B cell (primary cell): ENCODE measurements around the gene OR6B2. TPM values are rescaled to one million over a fixed set of nuclear protein-coding genes. Genes with fewer than 3 reads are reported as not detected.

ENCODE experiments used
- ATAC-seq: fragments of 200-7000 bp; cut with Tn5 transposase; one replicate; pipeline ENCODE4 v1.10.0; 2021; ENCODE audit warnings: low read depth, mild to moderate bottlenecking, moderate number of reproducible peaks, moderate library complexity
- CTCF ChIA-PET: fragments of 350-600 bp; sonication (Branson Sonifier 250); formaldehyde crosslinking; loops from one replicate; lab custom pipeline; 2021; ENCODE audit warnings: antibody characterized with exemption, inconsistent platforms; lab: Charles Lee
- POLR2A ChIA-PET: fragments of 350-600 bp; sonication (Branson Sonifier 250); formaldehyde crosslinking; loops from one replicate; lab custom pipeline; 2021; ENCODE audit warnings: antibody characterized with exemption; lab: Charles Lee
- DNase-seq: peaks from one replicate; pipeline ENCODE4 v3.0.0; 2013
- H2AFZ ChIP-seq: 2 replicates; pipeline ENCODE4 v1.6.1; 2012; ENCODE audit warnings: mild to moderate bottlenecking, low read depth, low read length; ENCODE audit not compliant: insufficient read depth, poor library complexity, severe bottlenecking
- H3K27ac ChIP-seq, 2 donors: 1 replicate in 1 of 2; 2 replicates in 1 of 2; pipeline ENCODE4 v1.5.1; 2012 to 2013; ENCODE audit warnings: low read length in 2 of 2, mild to moderate bottlenecking in 2 of 2, moderate library complexity in 1 of 2
- H3K27me3 ChIP-seq, 4 experiments: fragments of 200-600 bp in 1 of 4; sonication (generic) in 1 of 4; replicated peaks in 1 of 4; 1 replicate in 2 of 4; 2 replicates in 2 of 4; pipeline versions ENCODE4 v1.6.1 to v1.7.0; 2013 to 2016; ENCODE audit warnings: low read length in 3 of 4, mild to moderate bottlenecking in 2 of 4, mixed read lengths in 1 of 4, moderate library complexity in 1 of 4; ENCODE audit not compliant: insufficient read depth in 4 of 4, control insufficient read depth in 3 of 4; ENCODE audit errors: control extremely low read depth in 1 of 4
- H3K36me3 ChIP-seq, 2 experiments: replicated peaks in 1 of 2; 1 replicate in 1 of 2; 2 replicates in 1 of 2; pipeline versions ENCODE4 v1.6.1 to v1.7.1; 2013; ENCODE audit warnings: low read length in 1 of 2; ENCODE audit not compliant: insufficient read depth in 2 of 2, control insufficient read depth in 1 of 2; ENCODE audit errors: control extremely low read depth in 1 of 2, extremely low read depth in 1 of 2
- H3K4me1 ChIP-seq, 2 donors: fragments of 200-600 bp in 1 of 2; sonication (generic) in 1 of 2; 1 replicate in 1 of 2; 2 replicates in 1 of 2; pipeline versions ENCODE4 v1.5.1 to v1.6.1; 2013 to 2017; ENCODE audit warnings: low read length in 2 of 2; ENCODE audit not compliant: control insufficient read depth in 2 of 2, insufficient read depth in 2 of 2
- H3K4me2 ChIP-seq: replicated peaks from 2 replicates; pipeline ENCODE3; 2012; ENCODE audit warnings: mild to moderate bottlenecking, low read depth, low read length; ENCODE audit not compliant: poor library complexity, severe bottlenecking
- H3K4me3 ChIP-seq, 5 experiments: fragments of 200-600 bp in 1 of 5; sonication (generic) in 1 of 5; 1 replicate in 3 of 5; 2 replicates in 2 of 5; pipeline versions ENCODE4 v1.5.1 to v1.7.0; 2011 to 2016; ENCODE audit warnings: low read length in 4 of 5, mild to moderate bottlenecking in 4 of 5, low read depth in 2 of 5, control low read depth in 1 of 5, moderate library complexity in 1 of 5; ENCODE audit not compliant: insufficient read depth in 1 of 5; ENCODE audit errors: control extremely low read depth in 1 of 5, extremely low read depth in 1 of 5
- H3K79me2 ChIP-seq: fragments of 200-600 bp; sonication (generic); one replicate; pipeline ENCODE4 v1.6.0; 2016; ENCODE audit warnings: low read length; ENCODE audit not compliant: control insufficient read depth, insufficient read depth
- H3K9ac ChIP-seq: fragments of 200-600 bp; sonication (generic); 2 replicates; pipeline ENCODE4 v1.6.1; 2017; ENCODE audit warnings: mild to moderate bottlenecking, low read length, moderate library complexity
- H3K9me3 ChIP-seq, 3 donors: one replicate each; pipeline versions ENCODE4 v1.6.1 to v1.7.1; 2013; ENCODE audit warnings: low read length in 2 of 3; ENCODE audit not compliant: control insufficient read depth in 2 of 3, insufficient read depth in 1 of 3; ENCODE audit errors: control extremely low read depth in 1 of 3
- H4K20me1 ChIP-seq: 2 replicates; pipeline ENCODE4 v1.6.0; 2012; ENCODE audit warnings: mild to moderate bottlenecking, low read length; ENCODE audit not compliant: insufficient read depth, control insufficient read depth, poor library complexity, severe bottlenecking
- H3K27ac Mint-ChIP-seq: one replicate; pipeline ENCODE4 v1.8.0; 2021; ENCODE audit warnings: mixed read lengths
- H3K27me3 Mint-ChIP-seq: one replicate; pipeline ENCODE4 v1.8.0; 2021; ENCODE audit warnings: mixed read lengths
- H3K4me1 Mint-ChIP-seq: one replicate; pipeline ENCODE4 v1.8.0; 2021; ENCODE audit warnings: mixed read lengths
- H3K4me3 Mint-ChIP-seq: one replicate; pipeline ENCODE4 v1.8.0; 2021; ENCODE audit warnings: mixed read lengths
- H3K9me3 Mint-ChIP-seq: one replicate; pipeline ENCODE4 v1.8.0; 2022; ENCODE audit warnings: mixed read lengths; ENCODE audit not compliant: insufficient read depth
- EZH2 ChIP-seq: IDR thresholded peaks from 2 replicates; pipeline ENCODE4 v1.6.1; 2012; ENCODE audit warnings: borderline replicate concordance, low read depth, mild to moderate bottlenecking, moderate library complexity, low read length; ENCODE audit not compliant: insufficient read depth, poor library complexity, severe bottlenecking
- WGBS: methylation state at CpG from one replicate; pipeline ENCODE4 v1.1.5; 2013; ENCODE audit warnings: missing lambda C conversion rate; ENCODE audit not compliant: insufficient coverage; 5-methylcytosine and 5-hydroxymethylcytosine counted together
- intact Hi-C: fragments of 100-400 bp; cut with micrococcal nuclease; formaldehyde crosslinking; loops from one replicate; pipeline ENCODE4 v1.10.0; 2022
- polyA plus RNA-seq: library from polyadenylated mRNA; depleted of rRNA; stranded (reverse); fragments of >200 nt; gene quantifications from 2 replicates; pipeline ENCODE4 v1.2.3, GENCODE V29; 2012
- total RNA-seq, 2 donors: library from RNA; stranded (reverse); fragments of 120-200 nt in 1 of 2; gene quantifications; 1 replicate in 1 of 2; 2 replicates in 1 of 2; pipeline versions ENCODE4 v1.2.3 to v1.2.4, GENCODE V29; 2013 to 2022
- TF ChIP-seq, protein P1 (sequence below): fragments of 200-600 bp; IDR thresholded peaks from one replicate; pipeline ENCODE4 v1.8.0; 2022; ENCODE audit warnings: antibody characterized with exemption, mild to moderate bottlenecking

OR6B2 gene
- total and polyA plus RNA-seq, 2 donors (not counting 1 experiment from before 2014, with no cell fraction given), result not detected

DNA sequence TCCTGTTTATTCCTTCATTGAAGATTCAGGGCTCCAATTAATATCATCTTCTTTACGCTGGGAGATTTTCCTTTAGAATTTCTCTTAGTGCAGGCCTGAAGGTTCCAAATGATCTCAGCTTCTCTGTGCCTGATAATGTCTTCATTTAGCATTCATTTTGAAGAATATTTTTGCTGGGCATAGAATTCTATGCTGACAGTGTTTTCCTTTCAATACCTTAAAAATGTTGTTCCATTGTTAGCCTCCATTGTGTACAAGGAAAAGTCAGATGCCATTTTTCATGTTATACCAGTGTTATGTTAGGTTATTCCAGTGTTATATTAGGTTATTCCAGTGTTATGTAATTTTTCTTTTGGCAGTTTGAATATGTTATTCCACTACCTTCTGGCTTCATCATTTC, 38.0 kb upstream of the OR6B2 start:
- DNase-seq, result no peak
- CTCF ChIA-PET, result no interaction called here

GRCh38 chr2:240066489-240066888, 36.3 kb upstream of the OR6B2 start:
- TF ChIP-seq, protein P1, sequence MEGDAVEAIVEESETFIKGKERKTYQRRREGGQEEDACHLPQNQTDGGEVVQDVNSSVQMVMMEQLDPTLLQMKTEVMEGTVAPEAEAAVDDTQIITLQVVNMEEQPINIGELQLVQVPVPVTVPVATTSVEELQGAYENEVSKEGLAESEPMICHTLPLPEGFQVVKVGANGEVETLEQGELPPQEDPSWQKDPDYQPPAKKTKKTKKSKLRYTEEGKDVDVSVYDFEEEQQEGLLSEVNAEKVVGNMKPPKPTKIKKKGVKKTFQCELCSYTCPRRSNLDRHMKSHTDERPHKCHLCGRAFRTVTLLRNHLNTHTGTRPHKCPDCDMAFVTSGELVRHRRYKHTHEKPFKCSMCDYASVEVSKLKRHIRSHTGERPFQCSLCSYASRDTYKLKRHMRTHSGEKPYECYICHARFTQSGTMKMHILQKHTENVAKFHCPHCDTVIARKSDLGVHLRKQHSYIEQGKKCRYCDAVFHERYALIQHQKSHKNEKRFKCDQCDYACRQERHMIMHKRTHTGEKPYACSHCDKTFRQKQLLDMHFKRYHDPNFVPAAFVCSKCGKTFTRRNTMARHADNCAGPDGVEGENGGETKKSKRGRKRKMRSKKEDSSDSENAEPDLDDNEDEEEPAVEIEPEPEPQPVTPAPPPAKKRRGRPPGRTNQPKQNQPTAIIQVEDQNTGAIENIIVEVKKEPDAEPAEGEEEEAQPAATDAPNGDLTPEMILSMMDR, result no peak
- TF ChIP-seq EZH2, result no peak
- no peak overlapping the region for H3K4me2 ChIP-seq
- H3K4me1 ChIP-seq, result no peaks in the 10 kb centered on the region
- Mint-ChIP-seq H3K9me3 (peaks cover 7% of the 10 kb centered on the region), H3K4me3 (no peak overlapping the region), H3K4me1 (no peaks in the 10 kb centered on the region), H3K27ac (no peak overlapping the region), H3K27me3 (peaks cover 32% of the 10 kb centered on the region)
- no peak overlapping the region for H3K27ac ChIP-seq
- H3K9ac ChIP-seq, result no peak overlapping the region
- 73% methylated on average over 5 of the region's 5 CpGs for WGBS
- no peaks in the 10 kb centered on the region for H3K36me3 ChIP-seq
- DNase-seq (no peak), ATAC-seq (no peak)
- H3K9me3 ChIP-seq, result peaks cover 0 to 4% (median 0%) of the 10 kb centered on the region in 3 donors
- H4K20me1 ChIP-seq, result no peaks in the 10 kb centered on the region
- no peaks in the 10 kb centered on the region for H3K79me2 ChIP-seq
- intact Hi-C loops, result no loop called here
- POLR2A ChIA-PET, result no interaction called here
- peaks cover 0 to 9% (median 4%) of the 10 kb centered on the region in 4 experiments for H3K27me3 ChIP-seq
- no peak overlapping the region for H2AFZ ChIP-seq
- no peak overlapping the region for H3K4me3 ChIP-seq
- CTCF ChIA-PET, result interaction anchor here (1.0 to 1.7 kb wide), 3 partner anchors 9 to 77 kb away, joined by 3 to 13 read pairs (median 3); no protein-coding TSS in a partner anchor

More for the DNA sequence above, 38.0 kb upstream of the OR6B2 start:
- intact Hi-C loops, result no loop called here
- Histone ChIP-seq H3K9me3 (peaks cover 0 to 4% (median 0%) of the 10 kb centered on the region in 3 donors), H3K27ac (no peak overlapping the region), H3K9ac (no peak overlapping the region), H3K4me1 (no peaks in the 10 kb centered on the region), H3K4me2 (no peak overlapping the region), H3K4me3 (no peak overlapping the region), H3K36me3 (no peaks in the 10 kb centered on the region), H2AFZ (no peak overlapping the region), H4K20me1 (no peaks in the 10 kb centered on the region), H3K27me3 (peaks cover 0 to 9% (median 4%) of the 10 kb centered on the region in 4 experiments), H3K79me2 (no peaks in the 10 kb centered on the region)
- no peak for TF ChIP-seq EZH2
- TF ChIP-seq, protein P1, result no peak
- Mint-ChIP-seq H3K4me3 (no peak overlapping the region), H3K4me1 (no peaks in the 10 kb centered on the region), H3K9me3 (peaks cover 7% of the 10 kb centered on the region), H3K27me3 (peaks cover 36% of the 10 kb centered on the region), H3K27ac (no peak overlapping the region)
- no peak for ATAC-seq
- WGBS, result no CpG with 5 or more reads among the region's 1 CpG
- POLR2A ChIA-PET, result no interaction called here
